Transverse colon (tissue), 4 donors: ENCODE results near the gene PMEPA1. TPM values are rescaled to one million over a fixed set of nuclear protein-coding genes. Genes with fewer than 3 reads are reported as not detected.
A peak's percentile ranks its signal among the peaks of the same experiment; 100 is the strongest.

ENCODE experiments used
- DNase-seq: peaks from one replicate; pipeline ENCODE4 v3.0.0-alpha.2; 2019
- H3K27ac ChIP-seq, 4 donors: fragments of 200-600 bp; sonication (generic); 2 replicates each; pipeline ENCODE4 v1.5.1; 2016 to 2018; ENCODE audit warnings: inconsistent platforms in 4 of 4
- H3K27me3 ChIP-seq: fragments of 200-600 bp; sonication (generic); 2 replicates; pipeline ENCODE4 v1.5.1; 2017; ENCODE audit warnings: inconsistent platforms
- H3K36me3 ChIP-seq, 4 donors: fragments of 200-600 bp; sonication (generic); 2 replicates each; pipeline ENCODE4 v1.5.1; 2017 to 2019; ENCODE audit warnings: inconsistent platforms in 4 of 4
- H3K4me1 ChIP-seq, 4 donors: fragments of 200-600 bp; sonication (generic); 2 replicates each; pipeline ENCODE4 v1.5.1; 2017 to 2020; ENCODE audit warnings: inconsistent platforms in 4 of 4
- H3K4me3 ChIP-seq, 4 donors: fragments of 200-600 bp; sonication (generic); 1 replicate in 1 of 4; 2 replicates in 3 of 4; pipeline versions ENCODE4 v1.5.1 to v1.6.1; 2017 to 2019; ENCODE audit warnings: inconsistent platforms in 4 of 4
- H3K9me3 ChIP-seq, 2 donors: fragments of 200-600 bp; sonication (generic); 2 replicates each; pipeline ENCODE4 v1.5.1; 2017 to 2019; ENCODE audit warnings: inconsistent platforms in 2 of 2
- CTCF ChIP-seq, 5 experiments: fragments of 200-600 bp in 3 of 5; fragments of 450-650 bp in 2 of 5; sonication (generic) in 3 of 5; IDR thresholded peaks; 1 replicate in 2 of 5; 2 replicates in 3 of 5; pipeline ENCODE4 v1.5.1; 2016 to 2017; ENCODE audit warnings: antibody characterized with exemption in 5 of 5, inconsistent platforms in 3 of 5, mild to moderate bottlenecking in 2 of 5, moderate library complexity in 1 of 5
- EP300 ChIP-seq: sonication (generic); formaldehyde crosslinking; IDR thresholded peaks from one replicate; pipeline ENCODE4 v1.6.1; 2017; ENCODE audit warnings: antibody characterized with exemption, low read depth
- POLR2A ChIP-seq: fragments of 450-650 bp; IDR thresholded peaks from one replicate; pipeline ENCODE4 v1.6.1; 2016; ENCODE audit warnings: antibody characterized with exemption, mild to moderate bottlenecking, moderate library complexity
- POLR2AphosphoS5 ChIP-seq, 3 donors: sonication (generic); formaldehyde crosslinking; IDR thresholded peaks; one replicate each; pipeline ENCODE4 v1.6.1; 2016; ENCODE audit warnings: antibody characterized with exemption in 3 of 3
- WGBS, 2 donors: methylation state at CpG; one replicate each; pipeline ENCODE4 v1.1.5; 2018; ENCODE audit warnings: low coverage in 1 of 2; 5-methylcytosine and 5-hydroxymethylcytosine counted together
- in situ Hi-C, 4 donors: fragments of 200-750 bp; cut with MboI; loops; one replicate each; pipeline versions ENCODE4 v1.15.0 to v1.15.1; 2017; ENCODE audit warnings: low sequenced_read_pairs in 3 of 4, low pct_ligation_motif_present in 1 of 4, low pct_unique_long_range_greater_than_20kb in 1 of 4
- intact Hi-C: fragments of 100-400 bp; cut with DNase I; formaldehyde crosslinking; loops from one replicate; pipeline ENCODE4 v1.15.1; 2023; ENCODE audit warnings: low total_unique reads
- total RNA-seq, 4 donors: library from RNA; depleted of rRNA; stranded (reverse); fragments of >200 nt; gene quantifications; one replicate each; pipeline ENCODE4 v1.1.0, GENCODE V29; 2016

Gene PMEPA1, protein sequence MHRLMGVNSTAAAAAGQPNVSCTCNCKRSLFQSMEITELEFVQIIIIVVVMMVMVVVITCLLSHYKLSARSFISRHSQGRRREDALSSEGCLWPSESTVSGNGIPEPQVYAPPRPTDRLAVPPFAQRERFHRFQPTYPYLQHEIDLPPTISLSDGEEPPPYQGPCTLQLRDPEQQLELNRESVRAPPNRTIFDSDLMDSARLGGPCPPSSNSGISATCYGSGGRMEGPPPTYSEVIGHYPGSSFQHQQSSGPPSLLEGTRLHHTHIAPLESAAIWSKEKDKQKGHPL
- total RNA-seq = 10 to 100 TPM in 2 of 4 donors, 1 to 10 TPM in 2; 6.4 to 10.8 (median 8.4) TPM

DNA sequence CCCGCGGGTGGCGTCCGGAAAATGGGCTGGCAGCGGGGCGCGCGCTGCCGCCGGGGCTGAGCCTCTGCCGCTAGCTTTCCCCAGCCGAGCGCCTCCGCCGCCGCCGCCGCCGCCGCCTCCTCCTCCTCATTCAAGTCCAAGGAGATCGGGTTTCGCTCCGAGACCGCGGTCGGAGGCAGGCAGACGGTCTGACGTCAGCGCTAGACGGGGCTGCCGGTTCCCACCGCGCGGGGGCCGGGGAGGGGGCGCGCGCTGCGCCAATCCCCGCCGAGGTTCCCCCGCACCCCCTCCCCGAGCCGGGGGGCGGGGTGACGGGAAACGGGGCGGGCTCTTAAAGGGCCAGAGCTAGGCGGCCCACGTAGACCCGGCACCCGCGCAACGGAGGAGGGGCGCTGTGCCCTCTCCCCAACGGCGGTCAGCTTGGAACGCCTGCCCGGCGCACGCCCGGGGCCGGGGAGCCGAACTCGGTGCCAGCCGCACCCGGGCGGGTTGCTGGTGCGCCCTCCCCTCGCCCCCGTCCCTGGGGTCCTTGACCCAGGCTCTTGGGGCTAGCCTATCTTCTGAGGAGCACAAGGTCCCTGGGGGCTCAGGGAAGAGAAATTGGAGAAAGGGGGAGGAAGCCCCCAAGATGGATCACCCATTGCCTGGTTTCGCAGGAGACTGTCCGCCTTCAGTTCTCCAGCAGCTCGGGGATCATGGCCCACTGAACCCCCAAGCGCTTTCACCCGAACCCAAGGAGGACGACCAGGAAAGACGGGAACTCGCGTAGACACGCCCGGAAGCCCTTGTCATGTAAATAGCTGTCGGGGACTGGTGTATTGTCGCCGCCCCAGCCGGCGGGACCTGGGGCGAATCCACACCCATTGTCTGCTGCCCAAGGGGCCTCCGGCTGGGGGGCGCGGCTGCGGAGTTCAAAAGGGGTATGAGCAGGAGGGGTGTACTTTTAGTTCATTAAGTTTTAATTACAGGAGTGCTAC lies at the start of gene PMEPA1:
Gene PMEPA1 (minus strand): TSS at position 193 of the 977 bp plus-strand sequence. CDS start 433 bp downstream, outside the sequence.
- in situ Hi-C loops (no loop called here), intact Hi-C loops (no loop called here)
- peak within 1 kb of the TSS; percentile 86 to 95 (median 92) for H3K27ac ChIP-seq
- peak within 1 kb of the TSS; percentile 69 to 99 (median 78) for H3K4me3 ChIP-seq
- H3K27me3 ChIP-seq = no peaks in the 10 kb centered on the region
- H3K4me1 ChIP-seq = peaks cover 6 to 28% (median 17%) of the 10 kb centered on the region in 4 donors
- H3K9me3 ChIP-seq = no peaks in the 10 kb centered on the region
- no peaks in the 10 kb centered on the region for H3K36me3 ChIP-seq
- peak; percentile 95 for DNase-seq
- 0% methylated on average over 72 of the region's 92 CpGs; no CpG with 5 or more reads in 1 of the 2 donors for WGBS, 2 donors
- TF ChIP-seq CTCF (IDR thresholded peaks at IDR 0.05) (peak in 2 of 5 experiments; percentile 10 to 12), POLR2AphosphoS5 (IDR thresholded peaks at IDR 0.05) (peak; percentile 95 to 97 (median 96)), POLR2A (peak; percentile 66), EP300 (peak; percentile 48)

- DNase-seq = no peak
- H3K27me3 ChIP-seq = no peaks in the 10 kb centered on the region
- H3K36me3 ChIP-seq = no peaks in the 10 kb centered on the region
- no peak overlapping the region for H3K27ac ChIP-seq
- TF ChIP-seq EP300 (no peak), POLR2A (no peak), CTCF (IDR thresholded peaks at IDR 0.05) (no peak), POLR2AphosphoS5 (IDR thresholded peaks at IDR 0.05) (no peak)
- in situ Hi-C loops = no loop called here
- H3K4me3 ChIP-seq = no peak overlapping the region
- H3K9me3 ChIP-seq = no peaks in the 10 kb centered on the region
- WGBS, 2 donors = 46 to 80% methylated on average over 1 of the region's 1 CpG
- H3K4me1 ChIP-seq = no peaks in the 10 kb centered on the region
- intact Hi-C loops = no loop called here
Observed at GRCh38 chr20:57757767-57758166, 48.0 kb upstream of the PMEPA1 start.

GRCh38 chr20:57756921-57757320 lies 47.1 kb upstream of the PMEPA1 start:
- intact Hi-C loops (no loop called here), in situ Hi-C loops (no loop called here)
- Histone ChIP-seq H3K27me3 (no peaks in the 10 kb centered on the region), H3K36me3 (no peaks in the 10 kb centered on the region), H3K4me3 (no peak overlapping the region), H3K27ac (no peak overlapping the region), H3K9me3 (no peaks in the 10 kb centered on the region), H3K4me1 (no peaks in the 10 kb centered on the region)
- no peak for DNase-seq
- WGBS, 2 donors = 94 to 100% methylated on average over 1 to 4 of the region's 4 CpGs
- TF ChIP-seq CTCF (IDR thresholded peaks at IDR 0.05) (no peak), POLR2A (no peak), POLR2AphosphoS5 (IDR thresholded peaks at IDR 0.05) (no peak), EP300 (no peak)

- WGBS, 2 donors = 90 to 100% methylated on average over 3 to 4 of the region's 4 CpGs
- Histone ChIP-seq H3K27ac (no peak overlapping the region), H3K36me3 (no peaks in the 10 kb centered on the region), H3K9me3 (no peaks in the 10 kb centered on the region), H3K27me3 (no peaks in the 10 kb centered on the region), H3K4me3 (no peak overlapping the region), H3K4me1 (no peaks in the 10 kb centered on the region)
- in situ Hi-C loops (no loop called here), intact Hi-C loops (no loop called here)
- no peak for DNase-seq
- TF ChIP-seq EP300 = no peak
- TF ChIP-seq POLR2A = no peak
- no peak for TF ChIP-seq POLR2AphosphoS5 (IDR thresholded peaks at IDR 0.05)
- TF ChIP-seq CTCF (IDR thresholded peaks at IDR 0.05) = no peak
Observed at GRCh38 chr20:57756213-57756612, 46.4 kb upstream of the PMEPA1 start.
